GM18951 (cell line): ENCODE data around the gene DNAJB6.

ENCODE experiments used
- POLR2A ChIP-seq: IDR thresholded peaks from 4 replicates; pipeline ENCODE4 v1.6.1; 2011; ENCODE audit warnings: mild to moderate bottlenecking; ENCODE audit not compliant: insufficient read length, insufficient read depth; ENCODE audit errors: extremely low read depth
- in situ Hi-C: fragments of 300-500 bp; cut with MboI; formaldehyde crosslinking; loops from one replicate; pipeline ENCODE4 v1.12.0; 2022; ENCODE audit warnings: low sequenced_read_pairs, mixed read lengths, inconsistent platforms; ENCODE audit not compliant: unreplicated experiment

Gene DNAJB6

DNA sequence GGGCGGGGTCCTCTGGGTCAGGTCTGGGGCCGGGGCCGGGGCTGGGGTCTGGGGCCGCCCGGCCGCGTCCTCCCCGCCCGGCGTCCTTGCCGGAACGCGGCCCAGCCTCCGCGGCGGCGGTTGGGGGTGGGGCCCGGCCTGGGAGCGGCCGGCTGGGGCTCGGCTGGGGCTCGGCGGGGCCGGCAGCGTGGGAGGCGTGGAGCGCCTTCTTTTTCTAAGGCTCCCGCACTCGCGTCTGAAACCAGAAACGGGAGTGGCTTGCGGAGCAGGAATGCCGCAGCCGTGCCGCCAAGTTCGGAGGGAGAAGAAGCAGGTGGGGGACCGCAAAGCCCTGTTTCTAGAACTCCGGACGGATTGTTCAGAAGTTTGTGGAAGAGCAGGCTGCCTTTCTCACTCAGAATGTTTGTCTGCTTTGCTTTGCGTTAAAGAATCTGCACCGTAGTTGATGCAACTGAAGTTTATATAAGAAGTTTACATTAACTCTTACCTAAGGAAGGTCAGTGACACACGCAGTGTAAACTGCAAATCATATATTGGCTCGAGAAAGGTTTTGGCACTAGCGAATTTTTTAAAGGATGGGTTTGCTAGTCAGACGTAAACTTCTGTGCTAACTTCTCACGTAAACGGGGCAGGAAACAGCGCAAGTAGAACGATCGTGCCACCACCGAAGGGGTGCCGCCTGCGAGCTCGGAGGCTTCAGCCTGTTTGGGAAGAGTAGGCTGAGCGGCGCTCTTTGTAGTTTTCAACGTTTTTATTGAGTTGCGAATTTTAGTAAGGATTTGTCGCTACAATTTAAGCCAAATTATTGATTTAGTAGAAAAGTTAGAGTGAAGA, 729 bp downstream of the DNAJB6 start:
- in situ Hi-C loops: no loop called here
- no peak for TF ChIP-seq POLR2A

DNA sequence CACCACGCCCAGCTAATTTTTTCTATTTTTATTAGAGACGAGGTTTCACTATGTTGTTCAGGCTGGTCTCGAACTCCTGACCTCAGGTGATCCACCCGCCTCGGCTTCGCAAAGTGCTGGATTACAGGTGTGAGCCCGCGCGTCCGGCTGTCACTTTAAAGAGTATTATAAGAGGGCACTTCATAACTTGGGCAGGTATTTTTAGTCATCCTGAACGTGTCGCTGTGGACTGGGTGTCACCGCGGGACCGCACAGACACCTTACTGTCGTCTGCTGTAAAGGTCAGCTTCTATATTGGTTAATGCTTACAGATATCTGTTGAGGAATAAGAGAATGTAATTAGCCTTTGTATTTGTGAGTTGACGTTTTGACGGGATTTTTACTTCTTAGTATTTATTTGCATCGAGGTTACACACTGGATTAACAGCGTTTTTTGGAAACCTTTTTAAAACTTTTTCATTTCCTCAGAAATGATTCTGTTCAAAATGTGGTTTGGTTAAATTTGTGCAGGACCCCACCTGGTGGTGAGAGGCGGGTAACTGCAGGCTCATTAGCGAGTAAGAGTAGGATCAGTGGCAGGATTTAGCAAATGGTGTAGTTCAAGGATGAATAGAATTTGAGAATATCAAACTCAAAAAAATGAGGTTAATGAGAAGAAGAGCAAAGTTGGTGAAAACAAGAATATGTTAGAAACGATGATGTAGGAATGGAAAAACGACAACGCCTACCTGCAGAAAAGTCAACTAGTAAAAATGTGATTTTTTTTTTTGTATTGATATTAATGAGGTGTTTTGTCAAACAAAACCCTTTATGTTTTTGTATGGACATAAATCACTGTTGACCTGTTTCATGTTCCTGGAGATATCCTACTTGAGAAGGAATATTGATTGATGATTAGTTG, 3.2 kb downstream of the DNAJB6 start:
- no peak for TF ChIP-seq POLR2A
- in situ Hi-C loops: no loop called here

DNA sequence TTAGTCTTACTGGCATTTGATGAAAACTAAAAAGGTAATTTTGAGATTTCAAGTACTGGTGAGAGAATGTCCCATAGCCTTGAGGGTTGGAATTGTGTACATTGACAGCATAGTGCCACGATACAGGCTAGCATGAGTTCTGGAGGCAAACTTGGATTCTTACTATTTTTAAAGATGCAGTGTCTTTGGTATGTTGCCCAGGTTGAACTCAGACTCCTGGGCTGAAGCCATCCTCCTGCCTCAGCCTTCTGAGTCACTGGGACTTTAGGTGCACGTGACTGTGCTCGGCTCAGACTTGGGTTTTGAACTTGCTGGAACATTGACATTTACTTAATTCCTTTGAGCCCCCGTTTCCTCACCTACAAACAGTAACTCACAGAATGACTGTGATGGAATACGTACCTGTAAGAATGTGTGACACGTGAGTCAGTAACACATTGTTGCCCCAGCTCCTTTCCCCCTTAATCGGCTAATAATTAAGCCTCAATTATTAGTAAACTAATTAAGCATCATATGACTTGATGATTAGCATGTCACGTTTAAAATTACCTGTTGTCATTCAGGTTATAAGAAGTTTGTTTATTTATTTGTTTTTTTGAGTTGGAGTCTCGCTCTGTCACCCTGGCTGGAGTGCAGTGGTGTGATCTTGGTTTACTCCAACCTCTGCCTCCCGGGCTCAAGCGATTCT, 10.6 kb downstream of the DNAJB6 start:
- in situ Hi-C loops: no loop called here
- TF ChIP-seq POLR2A: no peak

DNA sequence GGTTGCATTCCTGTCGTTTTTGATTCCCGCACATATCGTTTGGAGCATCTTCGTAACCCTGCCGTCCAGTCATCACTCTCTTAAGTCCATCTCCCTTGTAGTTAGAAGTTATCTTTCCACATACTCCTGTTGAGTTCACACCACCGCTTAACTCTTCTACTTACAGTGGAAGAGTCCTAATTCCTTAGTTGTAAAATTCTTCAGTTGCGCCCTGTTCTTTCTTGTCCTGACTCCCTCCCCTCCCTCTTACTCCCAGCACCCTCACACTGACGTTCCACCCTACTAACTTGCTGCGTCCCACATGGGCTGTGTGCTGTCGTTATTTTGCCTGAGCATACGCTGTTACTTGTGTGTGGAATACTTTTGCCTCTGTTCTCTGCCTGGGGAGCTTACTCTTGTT, 11.7 kb downstream of the DNAJB6 start:
- no peak for TF ChIP-seq POLR2A
- in situ Hi-C loops: no loop called here

DNA sequence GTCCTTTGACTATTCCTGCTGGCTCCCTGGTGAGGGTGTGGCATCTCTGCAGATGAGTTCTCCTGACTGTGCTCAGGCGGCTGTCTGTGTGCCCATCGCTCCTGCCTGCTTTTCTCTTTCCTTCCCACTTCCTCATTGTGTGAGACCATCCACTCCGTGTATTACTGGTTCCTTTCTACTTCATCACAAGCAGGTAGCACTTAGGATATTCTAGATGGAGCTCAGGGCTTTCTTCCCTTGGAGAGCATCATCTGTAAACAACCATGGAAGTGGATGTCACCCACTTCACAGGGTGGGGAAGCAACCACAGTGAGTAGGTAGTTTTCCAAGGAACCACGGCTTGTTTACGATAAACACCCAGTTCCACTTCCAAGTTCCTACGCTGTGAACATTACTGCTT, 15.7 kb downstream of the DNAJB6 start:
- no peak for TF ChIP-seq POLR2A
- in situ Hi-C loops: no loop called here

DNA sequence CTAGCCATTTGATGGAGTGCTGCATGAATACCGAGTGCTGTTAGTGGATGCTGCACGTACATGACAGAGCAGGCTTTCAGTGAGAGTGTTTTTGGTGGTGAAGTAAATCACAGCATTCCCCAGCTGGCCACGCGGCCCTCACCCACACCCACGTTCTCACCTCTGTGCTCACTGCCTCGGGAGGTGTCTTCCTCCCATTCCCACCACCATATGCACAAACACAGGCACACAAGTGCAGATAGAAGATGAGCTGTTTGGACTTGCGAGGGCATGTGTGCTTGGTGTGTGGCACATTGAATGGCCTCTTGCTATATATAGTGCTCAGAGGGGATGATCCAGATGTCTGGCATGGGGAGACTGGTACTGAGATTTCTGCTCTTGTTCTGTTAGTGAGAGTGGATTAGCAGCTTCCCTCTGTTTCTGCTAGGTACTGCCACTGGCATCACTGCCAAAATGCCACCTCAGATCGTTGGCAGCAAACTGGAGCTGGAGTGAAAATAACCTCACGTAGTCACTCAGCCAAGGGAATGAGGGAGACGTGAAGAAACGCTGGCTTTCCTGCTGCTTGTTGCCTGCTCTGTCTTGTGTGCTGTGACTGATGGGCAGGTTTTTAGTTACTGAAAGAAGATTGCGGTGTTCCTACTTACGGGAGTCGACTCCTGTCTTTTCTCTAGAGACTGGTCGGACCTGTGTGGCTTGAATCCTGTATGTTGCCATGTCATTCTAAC, 19.1 kb downstream of the DNAJB6 start:
- in situ Hi-C loops: no loop called here
- no peak for TF ChIP-seq POLR2A

DNA sequence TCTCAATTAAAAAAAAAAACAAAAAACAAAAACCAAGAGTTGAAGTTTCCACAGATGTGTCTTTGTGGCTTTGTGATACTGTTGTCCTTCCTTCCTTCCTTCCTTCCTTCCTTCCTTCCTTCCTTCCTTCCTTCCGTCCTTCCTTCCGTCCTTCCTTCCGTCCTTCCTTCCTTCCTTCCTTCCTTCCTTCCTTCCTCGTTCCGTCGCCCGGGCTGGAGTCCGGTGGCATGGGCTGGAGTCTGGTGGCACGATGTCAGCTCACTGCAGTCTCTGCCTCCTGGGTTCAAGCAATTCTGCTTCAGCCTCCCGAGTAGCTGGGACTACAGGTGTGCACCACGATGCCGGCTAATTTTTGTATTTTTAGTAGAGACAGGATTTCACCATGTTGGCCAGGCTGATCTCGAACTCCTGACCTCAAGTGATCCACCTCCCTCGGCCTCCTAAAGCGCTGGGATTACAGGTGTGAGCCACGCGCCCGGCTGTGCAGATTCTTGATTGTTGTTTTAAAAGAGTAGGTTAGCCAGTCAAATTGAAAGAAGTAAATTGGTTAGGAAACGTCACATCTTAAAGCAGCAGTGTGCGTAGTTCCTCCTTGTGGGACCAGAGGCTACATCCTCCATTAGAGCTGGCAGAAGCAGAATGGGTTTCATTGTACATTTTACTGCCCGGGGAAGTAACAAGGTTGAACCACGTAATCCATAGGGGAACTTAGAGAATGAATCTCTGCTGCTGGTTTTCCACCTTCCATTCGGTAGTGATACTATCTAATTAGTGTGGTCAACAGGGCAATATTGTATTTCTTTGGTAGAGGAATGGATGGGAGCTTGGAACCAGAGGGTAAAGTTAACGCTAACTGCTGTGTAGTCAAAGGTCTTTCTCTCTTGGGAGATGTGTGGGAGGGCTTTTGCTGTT, 20.6 kb downstream of the DNAJB6 start:
- no peak for TF ChIP-seq POLR2A
- in situ Hi-C loops: no loop called here

DNA sequence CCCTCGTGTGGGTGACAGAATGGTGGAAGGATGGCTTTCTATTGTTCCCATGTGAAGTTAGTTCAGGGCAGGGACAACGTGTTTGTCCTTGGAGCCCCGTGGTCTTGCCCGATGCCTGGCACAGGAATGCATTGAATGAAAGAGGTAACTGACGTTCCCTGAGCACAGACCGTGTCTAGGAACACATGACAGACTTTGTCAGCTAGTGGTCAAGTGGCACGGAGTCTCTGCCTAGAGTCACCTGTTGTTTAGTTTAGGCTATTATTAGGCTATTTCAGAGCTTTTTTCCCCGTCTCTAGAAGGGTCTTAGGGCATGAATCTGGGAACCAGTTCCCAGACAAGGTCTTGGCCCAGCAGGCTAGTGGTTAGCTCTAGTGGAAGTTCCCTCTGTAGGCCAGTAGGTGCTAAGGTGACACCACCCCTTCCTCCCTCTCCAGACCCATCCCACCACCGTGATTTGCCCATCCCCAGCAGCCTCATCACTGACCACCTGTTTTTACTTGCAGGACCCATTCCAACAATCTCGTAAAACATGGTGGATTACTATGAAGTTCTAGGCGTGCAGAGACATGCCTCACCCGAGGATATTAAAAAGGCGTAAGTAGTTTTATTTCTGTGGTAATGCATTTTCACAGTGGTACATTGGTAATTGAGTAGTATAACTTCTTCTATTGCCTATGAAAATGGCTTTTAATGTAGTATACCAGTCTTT, 21.4 kb downstream of the DNAJB6 start:
- no peak for TF ChIP-seq POLR2A
- in situ Hi-C loops: no loop called here

DNA sequence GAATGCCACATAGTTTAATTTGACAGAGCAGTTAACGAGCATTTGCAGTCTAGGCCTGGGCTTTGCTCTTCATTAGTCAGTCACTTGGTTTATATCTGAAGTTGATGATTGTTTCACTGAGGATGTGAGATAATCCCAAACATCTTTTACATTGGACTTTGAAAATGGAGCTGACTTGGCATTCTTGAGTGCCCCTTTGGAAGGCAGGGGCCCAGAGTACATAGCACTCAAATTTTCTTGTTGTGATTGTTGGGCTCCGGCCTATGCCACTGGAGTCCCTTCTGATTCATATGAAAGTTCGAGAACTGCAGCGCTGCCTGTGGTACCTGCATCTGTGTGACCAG, 21.9 kb downstream of the DNAJB6 start:
- TF ChIP-seq POLR2A: no peak
- in situ Hi-C loops: no loop called here

DNA sequence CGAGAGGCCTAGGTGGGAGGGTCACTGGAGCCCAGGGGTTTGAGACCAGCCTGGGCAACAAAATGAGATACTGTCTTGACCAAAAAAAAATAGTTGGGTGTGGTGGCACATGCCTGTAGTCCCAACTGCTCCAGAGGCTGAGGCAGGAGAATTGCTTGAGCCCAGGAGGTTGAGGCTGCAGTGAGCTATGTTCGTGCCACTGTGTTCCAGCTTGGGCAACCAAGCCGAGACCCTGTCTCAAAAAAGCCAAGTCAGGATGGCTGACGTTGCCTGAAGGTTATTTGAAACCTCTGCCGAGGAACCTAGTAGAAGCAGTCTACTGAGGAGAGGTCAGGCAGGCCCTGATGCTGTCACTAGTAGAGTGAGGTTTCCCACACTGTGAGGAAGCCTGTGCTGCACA, 22.8 kb downstream of the DNAJB6 start:
- in situ Hi-C loops: no loop called here
- no peak for TF ChIP-seq POLR2A

DNA sequence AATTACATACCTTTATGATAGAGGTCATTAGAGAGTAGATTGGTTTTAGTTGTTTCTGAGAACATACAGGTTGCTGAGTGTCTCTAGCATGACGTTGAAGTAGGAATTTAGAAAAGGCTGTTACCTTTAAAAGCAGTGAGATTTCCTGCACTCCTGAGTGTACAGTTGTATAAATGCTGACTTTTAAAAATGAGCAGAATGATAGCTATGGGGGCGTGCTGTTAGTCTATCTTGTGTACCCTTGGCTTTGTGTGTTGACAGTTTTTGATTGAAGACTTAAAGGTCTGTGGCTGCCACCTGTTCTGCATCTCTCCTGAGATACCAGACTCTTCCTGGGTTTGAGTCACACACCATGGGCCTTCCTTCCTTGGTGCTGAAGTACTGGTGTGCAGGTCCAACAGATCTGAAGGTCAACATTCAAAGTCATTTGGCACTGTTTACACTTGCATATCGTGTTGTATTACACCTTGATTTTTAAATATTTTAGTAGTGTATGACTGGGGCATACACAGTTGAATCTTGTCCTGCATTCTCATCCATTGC, 23.8 kb downstream of the DNAJB6 start:
- in situ Hi-C loops: no loop called here
- no peak for TF ChIP-seq POLR2A
